H1 (cell line): Measurements from ENCODE around the gene DRC1. TPM values are rescaled to one million over a fixed set of nuclear protein-coding genes. Genes with fewer than 3 reads are reported as not detected.

Experiments used
- CTCF ChIA-PET: fragments of 300-600 bp; sonication (Branson Sonifier 250); formaldehyde crosslinking; loops from one replicate; lab custom pipeline; 2021; ENCODE audit not compliant: partially characterized antibody; lab: Charles Lee
- POLR2A ChIA-PET: fragments of 300-600 bp; sonication (Branson Sonifier 250); formaldehyde crosslinking; loops from one replicate; lab custom pipeline; 2021; ENCODE audit warnings: inconsistent platforms; ENCODE audit not compliant: partially characterized antibody; lab: Charles Lee
- DNase-seq, 2 experiments: peaks; one replicate each; pipeline versions ENCODE4 v3.0.0 to v3.0.0-alpha.2; 2010 to 2022; ENCODE audit warnings: low spot score in 2 of 2, low read depth in 1 of 2, mixed read lengths in 1 of 2
- FAIRE-seq: peaks from 2 replicates; lab custom pipeline; 2011; peaks lifted over from hg19 to GRCh38; lab: Jason Lieb, UNC
- H2AFZ ChIP-seq: 2 replicates; pipeline ENCODE4 v1.8.1; 2012; ENCODE audit warnings: low read length, inconsistent platforms
- H2AK5ac ChIP-seq: 2 replicates; pipeline ENCODE4 v1.6.1; 2013; ENCODE audit warnings: low read depth, low read length
- H2BK120ac ChIP-seq: replicated peaks from 2 replicates; pipeline ENCODE3; 2013; ENCODE audit warnings: low read depth, low read length, inconsistent platforms
- H2BK12ac ChIP-seq: 2 replicates; pipeline ENCODE4 v1.6.1; 2013; ENCODE audit warnings: low read depth, low read length
- H2BK15ac ChIP-seq: 2 replicates; pipeline ENCODE4 v1.6.1; 2013; ENCODE audit warnings: low read length
- H2BK20ac ChIP-seq: 2 replicates; pipeline ENCODE4 v1.6.1; 2013; ENCODE audit warnings: low read length
- H2BK5ac ChIP-seq: 2 replicates; pipeline ENCODE4 v1.6.1; 2013; ENCODE audit warnings: low read depth, low read length
- H3K14ac ChIP-seq: 2 replicates; pipeline ENCODE4 v1.6.1; 2013; ENCODE audit warnings: inconsistent platforms; ENCODE audit not compliant: insufficient read length
- H3K18ac ChIP-seq: 2 replicates; pipeline ENCODE4 v1.6.1; 2013; ENCODE audit warnings: low read length; ENCODE audit errors: extremely low read depth
- H3K23ac ChIP-seq: 2 replicates; pipeline ENCODE4 v1.6.1; 2013; ENCODE audit warnings: inconsistent platforms; ENCODE audit not compliant: insufficient read length
- H3K23me2 ChIP-seq: 2 replicates; pipeline ENCODE4 v1.6.1; 2013; ENCODE audit warnings: low read depth, low read length
- H3K27ac ChIP-seq: 2 replicates; pipeline ENCODE4 v1.6.1; 2011; ENCODE audit warnings: low read depth, low read length, inconsistent platforms
- H3K27me3 ChIP-seq, 4 experiments: replicated peaks in 1 of 4; 1 replicate in 1 of 4; 2 replicates in 3 of 4; pipeline versions ENCODE4 v1.6.1 to v1.8.1; 2011 to 2013; ENCODE audit warnings: low read length in 3 of 4, mild to moderate bottlenecking in 3 of 4, inconsistent platforms in 2 of 4, mixed read lengths in 2 of 4, moderate library complexity in 1 of 4; ENCODE audit not compliant: control insufficient read depth in 3 of 4, insufficient read depth in 3 of 4; ENCODE audit errors: extremely low read depth in 1 of 4
- H3K36me3 ChIP-seq, 4 experiments: 2 replicates each; pipeline versions ENCODE4 v1.6.1 to v1.8.1; 2011 to 2013; ENCODE audit warnings: mild to moderate bottlenecking in 4 of 4, low read length in 3 of 4, moderate library complexity in 2 of 4, control low read depth in 1 of 4, inconsistent platforms in 1 of 4; ENCODE audit not compliant: insufficient read depth in 4 of 4, control insufficient read depth in 2 of 4
- H3K4ac ChIP-seq: replicated peaks from 2 replicates; pipeline ENCODE3; 2013; ENCODE audit warnings: low read length, low read depth, mixed read lengths, inconsistent platforms; ENCODE audit not compliant: insufficient read length
- H3K4me1 ChIP-seq, 4 experiments: replicated peaks in 1 of 4; 1 replicate in 1 of 4; 2 replicates in 3 of 4; pipeline versions ENCODE4 v1.6.1 to v1.8.1; 2011 to 2013; ENCODE audit warnings: low read length in 3 of 4, inconsistent platforms in 2 of 4, mixed read lengths in 1 of 4; ENCODE audit not compliant: insufficient read depth in 4 of 4, control insufficient read depth in 3 of 4
- H3K4me2 ChIP-seq, 2 experiments: 2 replicates each; pipeline versions ENCODE4 v1.6.1 to v1.8.1; 2011 to 2013; ENCODE audit warnings: low read depth in 2 of 2, low read length in 2 of 2, control low read depth in 1 of 2, inconsistent platforms in 1 of 2, mild to moderate bottlenecking in 1 of 2; ENCODE audit not compliant: insufficient read depth in 1 of 2
- H3K4me3 ChIP-seq, 4 experiments: fragments of 200-600, 300-600 bp in 1 of 4; sonication (generic), shearing (Covaris generic), sonication (Bioruptor Twin) in 1 of 4; 2 replicates each; pipeline versions ENCODE4 v1.5.1 to v1.8.1; 2011 to 2016; ENCODE audit warnings: low read length in 4 of 4, low read depth in 3 of 4, control low read depth in 2 of 4, inconsistent platforms in 2 of 4, mild to moderate bottlenecking in 2 of 4, mixed read lengths in 1 of 4, moderate library complexity in 1 of 4; ENCODE audit not compliant: insufficient read depth in 2 of 4; ENCODE audit errors: extremely low read depth in 1 of 4
- H3K56ac ChIP-seq: replicated peaks from 2 replicates; pipeline ENCODE3; 2013; ENCODE audit warnings: low read depth, mild to moderate bottlenecking, mixed read lengths, low read length, inconsistent platforms; ENCODE audit not compliant: insufficient read length
- H3K79me1 ChIP-seq: 2 replicates; pipeline ENCODE4 v1.6.1; 2013; ENCODE audit warnings: low read depth, low read length, control low read depth
- H3K79me2 ChIP-seq, 2 experiments: 2 replicates each; pipeline versions ENCODE4 v1.6.1 to v1.8.1; 2012 to 2013; ENCODE audit warnings: low read length in 2 of 2, mild to moderate bottlenecking in 2 of 2, inconsistent platforms in 1 of 2; ENCODE audit not compliant: insufficient read depth in 2 of 2, control insufficient read depth in 1 of 2
- H3K9ac ChIP-seq, 4 experiments: replicated peaks in 1 of 4; 1 replicate in 1 of 4; 2 replicates in 3 of 4; pipeline versions ENCODE4 v1.6.1 to v1.8.1; 2011 to 2013; ENCODE audit warnings: low read depth in 3 of 4, low read length in 3 of 4, control low read depth in 2 of 4, mild to moderate bottlenecking in 2 of 4, moderate library complexity in 2 of 4, inconsistent platforms in 1 of 4; ENCODE audit errors: extremely low read depth in 1 of 4
- H3K9me3 ChIP-seq, 2 experiments: 2 replicates each; pipeline versions ENCODE4 v1.6.1 to v1.8.1; 2012 to 2013; ENCODE audit warnings: mild to moderate bottlenecking in 2 of 2, moderate library complexity in 2 of 2, control low read depth in 1 of 2, inconsistent platforms in 1 of 2, low read depth in 1 of 2, low read length in 1 of 2, mixed read lengths in 1 of 2; ENCODE audit not compliant: insufficient read depth in 2 of 2
- H4K20me1 ChIP-seq, 2 experiments: replicated peaks in 1 of 2; 2 replicates each; pipeline versions ENCODE3 to v1.8.1; 2011 to 2013; ENCODE audit warnings: inconsistent platforms in 2 of 2, low read length in 2 of 2, mild to moderate bottlenecking in 1 of 2; ENCODE audit not compliant: insufficient read depth in 2 of 2, control insufficient read depth in 1 of 2
- H4K5ac ChIP-seq: 2 replicates; pipeline ENCODE4 v1.6.1; 2013; ENCODE audit warnings: low read length, low read depth, mixed read lengths, inconsistent platforms; ENCODE audit not compliant: insufficient read length
- H4K8ac ChIP-seq: 2 replicates; pipeline ENCODE4 v1.8.0; 2013; ENCODE audit warnings: mild to moderate bottlenecking, moderate library complexity, low read length, inconsistent platforms; ENCODE audit not compliant: insufficient read depth; ENCODE audit errors: extremely low read depth
- H4K91ac ChIP-seq: replicated peaks from 2 replicates; pipeline ENCODE3; 2013; ENCODE audit warnings: low read length, mixed read lengths, inconsistent platforms; ENCODE audit not compliant: insufficient read length
- ASH2L ChIP-seq: fragments of 200-600, 300-600 bp; sonication (generic); IDR thresholded peaks from one replicate; pipeline ENCODE4 v1.7.1; 2017; ENCODE audit warnings: low read length
- BRCA1 ChIP-seq: IDR thresholded peaks from 2 replicates; pipeline ENCODE4 v1.6.1; 2012; ENCODE audit warnings: low read depth, low read length, improper control_type of control experiment
- FOSL1 ChIP-seq: IDR thresholded peaks from 2 replicates; pipeline ENCODE4 v1.6.1; 2011; ENCODE audit warnings: mild to moderate bottlenecking, low read depth, low read length, moderate library complexity; ENCODE audit not compliant: insufficient read depth
- HDAC2 ChIP-seq, 2 experiments: fragments of 300-600 bp in 1 of 2; sonication (generic) in 1 of 2; IDR thresholded peaks; 2 replicates each; pipeline ENCODE4 v1.6.1; 2011 to 2012; ENCODE audit warnings: low read depth in 2 of 2, low read length in 2 of 2, mild to moderate bottlenecking in 2 of 2, moderate library complexity in 2 of 2, borderline replicate concordance in 1 of 2, inconsistent platforms in 1 of 2
- KDM1A ChIP-seq: fragments of 200-600, 300-600 bp; sonication (generic); IDR thresholded peaks from 2 replicates; pipeline ENCODE4 v1.7.1; 2016; ENCODE audit warnings: mild to moderate bottlenecking, low read length, borderline replicate concordance
- NRF1 ChIP-seq: IDR thresholded peaks from 2 replicates; pipeline ENCODE4 v1.6.1; 2011; ENCODE audit warnings: mild to moderate bottlenecking, low read depth, low read length, improper control_type of control experiment
- POU5F1 ChIP-seq: IDR thresholded peaks from 2 replicates; pipeline ENCODE4 v1.6.1; 2011; ENCODE audit warnings: low read depth, mild to moderate bottlenecking, low read length, moderate library complexity
- RNF2 ChIP-seq: fragments of 200-900, 300-1000 bp; sonication (generic); IDR thresholded peaks from 2 replicates; pipeline ENCODE4 v1.7.1; 2016; ENCODE audit warnings: borderline replicate concordance, low read depth, mild to moderate bottlenecking, antibody characterized with exemption, low read length; ENCODE audit not compliant: poor library complexity, severe bottlenecking; ENCODE audit errors: missing control alignments
- SRF ChIP-seq: IDR thresholded peaks from 2 replicates; pipeline ENCODE4 v1.6.1; 2011; ENCODE audit warnings: mild to moderate bottlenecking, low read depth, low read length, moderate library complexity
- TAF7 ChIP-seq: optimal IDR thresholded peaks from 2 replicates; pipeline ENCODE3; 2011; ENCODE audit warnings: low read depth, mild to moderate bottlenecking, inconsistent platforms, low read length, moderate library complexity, borderline replicate concordance
- TBP ChIP-seq: IDR thresholded peaks from 2 replicates; pipeline ENCODE4 v1.6.1; 2011; ENCODE audit warnings: low read depth, low read length, improper control_type of control experiment
- WGBS, 2 experiments: shearing (Covaris generic) in 1 of 2; methylation state at CpG; one replicate each; pipeline versions ENCODE4 v1.1.6 to v1.1.7; 2013 to 2015; ENCODE audit warnings: low lambda C conversion rate in 2 of 2, mixed read lengths in 2 of 2, inconsistent platforms in 1 of 2, low coverage in 1 of 2, missing lambda C conversion rate in 1 of 2; ENCODE audit not compliant: insufficient replicate concordance in 2 of 2, insufficient coverage in 1 of 2, insufficient read length in 1 of 2; ENCODE audit errors: extremely low coverage in 1 of 2, missing lambda C conversion rate in 1 of 2; 5-methylcytosine and 5-hydroxymethylcytosine counted together
- polyA plus RNA-seq, 7 experiments: library from polyadenylated mRNA; depleted of rRNA in 3 of 7; stranded (reverse) in 5 of 7; unstranded in 2 of 7; fragments of >200 nt in 5 of 7; fragments of 200-250 nt in 2 of 7; gene quantifications; 1 replicate in 5 of 7; 2 replicates in 1 of 7; 4 replicates in 1 of 7; pipeline versions ENCODE4 v1.2.1 to v1.2.3, GENCODE V29; 2011 to 2013; ENCODE audit warnings: missing spikeins in 2 of 7, mixed read lengths in 2 of 7
- total RNA-seq: library from RNA; stranded (reverse); fragmentation: NEBNext Ultra II Directional; extraction: Animal tissue kit (Norgen Biotek cat#: 25700); gene quantifications from 2 replicates; pipeline ENCODE4 v1.2.1, GENCODE V29; 2021

DRC1 gene
- total and polyA plus RNA-seq, 2 of the 8 experiments (the other 6 are each of a cell fraction or from before 2014, with no cell fraction given) = 0.08 TPM; not detected in 1

DNA sequence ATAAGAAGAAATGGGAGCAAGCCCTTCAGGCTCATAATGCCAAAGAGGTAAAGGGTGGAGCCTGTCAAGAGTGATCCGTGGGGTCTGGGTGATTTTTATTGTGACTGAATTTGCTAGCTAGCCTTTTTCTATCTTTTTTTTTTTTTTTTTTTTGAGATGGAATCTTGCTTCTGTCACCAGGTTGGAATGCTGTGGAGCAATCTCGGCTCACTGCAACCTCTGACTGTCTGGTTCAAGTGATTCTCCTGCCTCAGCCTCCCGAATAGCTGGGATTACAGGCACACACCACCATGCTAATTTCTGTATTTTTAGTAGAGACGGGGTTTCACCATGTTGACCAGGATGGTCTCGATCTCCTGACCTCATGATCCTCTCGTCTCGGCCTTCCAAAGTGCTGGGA, 29.1 kb downstream of the DRC1 start:
- Histone ChIP-seq H3K79me1 (no peaks in the 10 kb centered on the region), H2AFZ (no peak overlapping the region), H4K20me1 (no peaks in the 10 kb centered on the region), H2BK5ac (no peak overlapping the region), H3K4me3 (no peak overlapping the region), H3K9me3 (no peaks in the 10 kb centered on the region), H3K4me1 (no peaks in the 10 kb centered on the region), H3K14ac (no peak overlapping the region), H3K36me3 (no peaks in the 10 kb centered on the region), H3K4me2 (no peak overlapping the region), H3K23ac (no peak overlapping the region), H3K18ac (no peak overlapping the region), H2BK15ac (no peak overlapping the region), H4K8ac (no peak overlapping the region), H2BK12ac (no peak overlapping the region), H3K56ac (no peak overlapping the region), H3K79me2 (no peaks in the 10 kb centered on the region), H3K9ac (no peak overlapping the region), H3K23me2 (no peaks in the 10 kb centered on the region), H3K27me3 (no peaks in the 10 kb centered on the region; a peak in 1 of 7 replicates), H2BK20ac (no peak overlapping the region), H3K4ac (no peak overlapping the region), H4K5ac (no peak overlapping the region), H2AK5ac (no peak overlapping the region), H3K27ac (no peak overlapping the region), H2BK120ac (no peak overlapping the region), H4K91ac (no peak overlapping the region)
- DNase-seq = no peak
- FAIRE-seq = no peak
- ChIA-PET POLR2A (no interaction called here), CTCF (interaction anchor here (1.1 to 2.3 kb wide), 3 partner anchors 16 to 41 kb away, joined by 3 to 7 read pairs (median 3); no protein-coding TSS in a partner anchor)
- WGBS, 2 experiments = 92% methylated on average over 7 of the region's 7 CpGs; no CpG with 5 or more reads in 1 of the 2 experiments
- no peak for TF ChIP-seq KDM1A
- TF ChIP-seq RNF2 = no peak
- TF ChIP-seq TAF7 = no peak
- TF ChIP-seq FOSL1 = no peak
- TF ChIP-seq NRF1 = no peak
- no peak for TF ChIP-seq BRCA1
- no peak for TF ChIP-seq HDAC2 (IDR thresholded peaks at IDR 0.05; ENCODE audit: borderline replicate concordance in 1 of 2, low read depth in 2 of 2, low read length in 2 of 2)
- no peak for TF ChIP-seq POU5F1
- no peak for TF ChIP-seq ASH2L
- TF ChIP-seq SRF = no peak
- TF ChIP-seq TBP = no peak
